Thoracic aorta (tissue), 2 donors: Measurements from ENCODE around the gene SMU1. TPM values are rescaled to one million over a fixed set of nuclear protein-coding genes. Genes with fewer than 3 reads are reported as not detected.

Experiments used
- ATAC-seq: fragments of 150-250 bp; one replicate; pipeline ENCODE4 v1.8.0; 2017; ENCODE audit warnings: low read depth; ENCODE audit not compliant: insufficient number of reproducible peaks, low FRiP score
- DNase-seq: peaks from one replicate; pipeline ENCODE4 v3.0.0-alpha.2; 2020; ENCODE audit warnings: low spot score
- H3K27ac ChIP-seq, 2 donors: fragments of 200-600 bp; sonication (generic); 1 replicate in 1 of 2; 2 replicates in 1 of 2; pipeline ENCODE4 v1.5.1; 2016; ENCODE audit warnings: mild to moderate bottlenecking in 2 of 2, moderate library complexity in 2 of 2
- H3K27me3 ChIP-seq: fragments of 200-600 bp; sonication (generic); replicated peaks from 2 replicates; pipeline ENCODE4 v1.6.0; 2016; ENCODE audit warnings: mild to moderate bottlenecking; ENCODE audit not compliant: insufficient read depth
- H3K36me3 ChIP-seq: fragments of 200-600 bp; sonication (generic); one replicate; pipeline ENCODE4 v1.5.1; 2016
- H3K4me1 ChIP-seq, 2 donors: fragments of 200-600 bp; sonication (generic); 1 replicate in 1 of 2; 2 replicates in 1 of 2; pipeline versions ENCODE4 v1.5.1 to v1.6.0; 2016; ENCODE audit warnings: low read depth in 2 of 2, mild to moderate bottlenecking in 1 of 2; ENCODE audit not compliant: control insufficient read depth in 1 of 2
- H3K4me3 ChIP-seq: fragments of 200-600 bp; sonication (generic); 2 replicates; pipeline ENCODE4 v1.5.1; 2016; ENCODE audit warnings: mild to moderate bottlenecking
- H3K9me3 ChIP-seq: fragments of 200-600 bp; sonication (generic); 2 replicates; pipeline ENCODE4 v1.5.1; 2016
- total RNA-seq, 2 donors: library from RNA; depleted of rRNA; stranded (reverse); fragments of >200 nt; gene quantifications; one replicate each; pipeline versions ENCODE4 v1.1.0 to v1.2.3, GENCODE V29; 2016
- TF ChIP-seq, protein P1 (sequence below): fragments of 200-600 bp; sonication (generic); IDR thresholded peaks from one replicate; pipeline ENCODE4 v1.5.1; 2019; ENCODE audit warnings: antibody characterized with exemption

Gene SMU1
- total RNA-seq, 2 donors from 2014 or later: 14.9 to 19.0 TPM

DNA sequence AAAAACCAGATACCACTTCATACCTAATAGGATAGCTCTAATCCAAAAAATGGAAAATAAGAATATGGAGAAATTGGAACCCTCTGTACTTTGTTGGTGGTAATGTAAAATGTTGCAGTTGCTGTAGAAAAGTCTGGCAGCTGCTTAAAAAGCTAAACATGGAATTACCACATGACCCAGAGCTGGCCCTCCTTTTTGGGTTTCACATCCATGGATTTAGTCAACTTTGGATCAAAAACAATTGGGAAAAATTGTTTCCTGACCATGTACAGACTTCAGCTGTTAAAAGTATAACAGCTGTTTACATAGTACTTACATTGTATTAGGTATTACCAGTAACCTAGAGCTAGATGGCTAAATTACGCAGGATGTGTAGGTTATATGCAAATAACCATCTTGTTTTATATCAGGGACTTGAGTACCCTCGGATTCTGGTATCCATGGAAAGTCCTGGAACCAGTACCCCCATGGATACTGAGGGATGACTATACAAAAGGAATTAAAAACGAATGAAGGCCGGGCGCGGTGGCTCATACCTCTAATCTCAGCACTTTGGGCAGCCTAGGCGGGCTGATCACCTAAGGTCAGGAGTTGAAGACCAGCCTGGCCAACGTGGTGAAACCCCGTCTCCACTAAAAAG lies 35.6 kb downstream of the SMU1 start:
- TF ChIP-seq, protein P1, sequence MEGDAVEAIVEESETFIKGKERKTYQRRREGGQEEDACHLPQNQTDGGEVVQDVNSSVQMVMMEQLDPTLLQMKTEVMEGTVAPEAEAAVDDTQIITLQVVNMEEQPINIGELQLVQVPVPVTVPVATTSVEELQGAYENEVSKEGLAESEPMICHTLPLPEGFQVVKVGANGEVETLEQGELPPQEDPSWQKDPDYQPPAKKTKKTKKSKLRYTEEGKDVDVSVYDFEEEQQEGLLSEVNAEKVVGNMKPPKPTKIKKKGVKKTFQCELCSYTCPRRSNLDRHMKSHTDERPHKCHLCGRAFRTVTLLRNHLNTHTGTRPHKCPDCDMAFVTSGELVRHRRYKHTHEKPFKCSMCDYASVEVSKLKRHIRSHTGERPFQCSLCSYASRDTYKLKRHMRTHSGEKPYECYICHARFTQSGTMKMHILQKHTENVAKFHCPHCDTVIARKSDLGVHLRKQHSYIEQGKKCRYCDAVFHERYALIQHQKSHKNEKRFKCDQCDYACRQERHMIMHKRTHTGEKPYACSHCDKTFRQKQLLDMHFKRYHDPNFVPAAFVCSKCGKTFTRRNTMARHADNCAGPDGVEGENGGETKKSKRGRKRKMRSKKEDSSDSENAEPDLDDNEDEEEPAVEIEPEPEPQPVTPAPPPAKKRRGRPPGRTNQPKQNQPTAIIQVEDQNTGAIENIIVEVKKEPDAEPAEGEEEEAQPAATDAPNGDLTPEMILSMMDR: no peak
- H3K27ac ChIP-seq: no peak overlapping the region
- DNase-seq: no peak
- no peak overlapping the region for H3K4me3 ChIP-seq
- no peaks in the 10 kb centered on the region for H3K27me3 ChIP-seq
- H3K4me1 ChIP-seq: peaks cover 0 to 6% of the 10 kb centered on the region in 2 donors
- peaks cover 33% of the 10 kb centered on the region for H3K36me3 ChIP-seq
- ATAC-seq: no peak
- H3K9me3 ChIP-seq: no peaks in the 10 kb centered on the region

DNA sequence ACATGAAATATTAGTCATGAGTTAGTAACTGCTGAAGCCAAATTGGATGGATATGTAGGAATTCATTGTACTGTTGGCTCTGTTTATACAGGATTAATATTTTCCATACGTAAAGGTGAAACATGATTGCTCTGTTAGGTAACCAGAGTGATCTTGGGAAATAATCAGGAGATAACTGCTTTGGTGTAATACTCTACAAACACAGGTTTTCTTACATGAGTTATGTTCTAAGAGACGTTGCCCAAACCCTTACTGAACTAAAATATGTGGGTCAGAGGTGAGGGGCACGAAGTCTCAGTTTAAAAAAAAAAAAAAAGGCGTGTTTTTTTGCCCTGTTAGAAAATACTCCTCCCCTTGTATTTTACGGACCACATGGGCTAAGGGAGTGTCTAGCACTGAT lies 43.6 kb downstream of the SMU1 start:
- TF ChIP-seq, protein P1: no peak
- peaks cover 14 to 18% of the 10 kb centered on the region in 2 donors for H3K4me1 ChIP-seq
- ATAC-seq (no peak), DNase-seq (no peak)
- no peaks in the 10 kb centered on the region for H3K9me3 ChIP-seq
- H3K27me3 ChIP-seq: no peaks in the 10 kb centered on the region
- no peak overlapping the region for H3K27ac ChIP-seq
- peaks cover 45% of the 10 kb centered on the region for H3K36me3 ChIP-seq
- no peak overlapping the region for H3K4me3 ChIP-seq

DNA sequence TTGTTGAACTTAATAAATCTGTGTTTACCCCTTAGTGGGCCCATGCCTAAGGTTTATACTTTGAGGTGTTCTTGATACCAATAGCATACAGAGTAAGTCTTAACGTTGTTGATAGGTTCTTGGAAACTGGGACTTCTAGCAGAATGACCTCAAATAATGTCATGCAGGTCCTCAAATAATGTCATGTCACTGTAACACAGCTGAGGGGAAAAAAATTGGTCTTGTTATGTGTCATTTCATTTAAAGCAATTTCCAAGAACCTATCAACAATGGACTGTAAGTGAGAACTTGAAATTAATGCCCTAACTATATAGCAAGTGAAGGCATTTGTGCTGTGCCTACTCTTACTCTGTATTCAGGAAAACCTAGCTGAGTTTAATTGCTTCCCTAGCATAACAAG lies 44.2 kb downstream of the SMU1 start:
- Histone ChIP-seq H3K36me3 (peaks cover 40% of the 10 kb centered on the region), H3K4me3 (no peak overlapping the region), H3K27ac (no peak overlapping the region), H3K27me3 (no peaks in the 10 kb centered on the region), H3K9me3 (no peaks in the 10 kb centered on the region), H3K4me1 (peaks cover 18 to 19% of the 10 kb centered on the region in 2 donors)
- no peak for DNase-seq
- ATAC-seq: no peak
- TF ChIP-seq, protein P1: no peak

DNA sequence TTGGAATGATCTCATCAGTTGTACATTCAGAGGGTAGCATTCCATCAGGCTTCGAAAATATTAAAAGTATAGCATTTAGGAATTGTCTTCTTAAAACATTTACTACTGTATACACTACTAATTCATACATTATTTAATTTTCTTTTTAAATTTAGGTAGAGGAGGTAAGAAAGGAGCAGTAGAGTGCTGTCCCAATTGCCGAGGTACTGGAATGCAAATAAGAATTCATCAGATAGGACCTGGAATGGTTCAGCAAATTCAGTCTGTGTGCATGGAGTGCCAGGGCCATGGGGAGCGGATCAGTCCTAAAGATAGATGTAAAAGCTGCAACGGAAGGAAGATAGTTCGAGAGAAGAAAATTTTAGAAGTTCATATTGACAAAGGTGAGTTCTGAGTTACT lies 46.2 kb downstream of the SMU1 start:
- no peak for DNase-seq
- Histone ChIP-seq H3K36me3 (peaks cover 21% of the 10 kb centered on the region), H3K4me3 (no peak overlapping the region), H3K27me3 (no peaks in the 10 kb centered on the region), H3K4me1 (peaks cover 18 to 33% of the 10 kb centered on the region in 2 donors), H3K27ac (no peak overlapping the region), H3K9me3 (no peaks in the 10 kb centered on the region)
- no peak for ATAC-seq
- TF ChIP-seq, protein P1: no peak

DNA sequence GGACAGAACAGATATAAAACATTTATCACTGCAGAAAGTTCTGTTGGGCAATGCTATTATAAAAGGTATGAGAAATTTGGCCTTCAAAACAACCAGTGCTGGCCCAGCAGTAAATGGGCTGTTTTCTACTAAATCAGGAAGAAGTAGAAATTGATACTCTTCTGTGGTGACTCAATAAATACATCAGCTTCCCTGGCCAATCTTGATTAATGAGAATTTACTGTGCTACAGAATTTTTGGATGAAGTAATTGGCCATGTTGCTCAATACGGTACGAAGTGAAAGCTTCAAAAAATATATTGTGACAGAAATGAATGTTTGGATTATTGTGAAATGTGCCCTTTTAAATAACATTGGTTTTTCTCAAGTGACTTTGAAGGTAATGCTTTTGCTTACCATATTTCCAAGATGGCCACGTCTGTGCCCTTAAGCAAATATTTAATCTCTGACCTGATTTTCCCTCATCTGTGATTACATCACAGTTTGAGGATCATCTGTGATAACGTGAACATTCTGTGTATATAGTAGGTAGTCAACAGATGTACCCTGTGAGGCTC lies 47.2 kb downstream of the SMU1 start:
- Histone ChIP-seq H3K27me3 (no peaks in the 10 kb centered on the region), H3K27ac (no peak overlapping the region), H3K36me3 (peaks cover 14% of the 10 kb centered on the region), H3K9me3 (no peaks in the 10 kb centered on the region), H3K4me3 (no peak overlapping the region), H3K4me1 (peaks cover 18 to 35% of the 10 kb centered on the region in 2 donors)
- no peak for ATAC-seq
- TF ChIP-seq, protein P1: no peak
- no peak for DNase-seq
